Natural killer cell (primary cell): Measurements from ENCODE around the gene C1QTNF6. TPM values are rescaled to one million over a fixed set of nuclear protein-coding genes. Genes with fewer than 3 reads are reported as not detected.

Experiments
- ATAC-seq, 3 donors: fragments of 150-1000 bp in 2 of 3; fragments of 200-7000 bp in 1 of 3; cut with Tn5 transposase; 1 replicate in 1 of 3; 2 replicates in 2 of 3; pipeline ENCODE4 v1.10.0; 2021; ENCODE audit warnings: mild to moderate bottlenecking in 2 of 3, moderate library complexity in 2 of 3
- DNase-seq, 2 donors: peaks; one replicate each; pipeline versions ENCODE4 v3.0.0 to v3.0.0-alpha.2; 2013 to 2021; ENCODE audit warnings: mixed read lengths in 1 of 2
- H3K27ac ChIP-seq: one replicate; pipeline ENCODE4 v1.5.1; 2013; ENCODE audit warnings: mild to moderate bottlenecking, low read length
- H3K27me3 ChIP-seq: one replicate; pipeline ENCODE4 v1.6.1; 2013; ENCODE audit warnings: low read length; ENCODE audit not compliant: control insufficient read depth, insufficient read depth
- H3K36me3 ChIP-seq: one replicate; pipeline ENCODE4 v1.6.1; 2013; ENCODE audit warnings: low read length; ENCODE audit not compliant: control insufficient read depth, insufficient read depth
- H3K4me1 ChIP-seq: one replicate; pipeline ENCODE4 v1.6.1; 2013; ENCODE audit warnings: low read length; ENCODE audit not compliant: control insufficient read depth, insufficient read depth
- H3K4me3 ChIP-seq: one replicate; pipeline ENCODE4 v1.5.1; 2013; ENCODE audit warnings: low read length
- H3K9me3 ChIP-seq: one replicate; pipeline ENCODE4 v1.6.1; 2013; ENCODE audit warnings: low read length; ENCODE audit not compliant: control insufficient read depth, insufficient read depth
- H3K27ac Mint-ChIP-seq, 2 donors: one replicate each; pipeline ENCODE4 v1.8.0; 2022; ENCODE audit warnings: mild to moderate bottlenecking in 2 of 2, mixed read lengths in 2 of 2, moderate library complexity in 1 of 2
- H3K27me3 Mint-ChIP-seq, 2 donors: one replicate each; pipeline ENCODE4 v1.8.0; 2022; ENCODE audit warnings: low read depth in 2 of 2, mixed read lengths in 2 of 2
- H3K36me3 Mint-ChIP-seq: one replicate; pipeline ENCODE4 v1.8.0; 2022; ENCODE audit warnings: mixed read lengths
- H3K4me1 Mint-ChIP-seq, 2 donors: one replicate each; pipeline ENCODE4 v1.8.0; 2022; ENCODE audit warnings: mixed read lengths in 2 of 2
- H3K4me3 Mint-ChIP-seq: one replicate; pipeline ENCODE4 v1.8.0; 2022; ENCODE audit warnings: mild to moderate bottlenecking, moderate library complexity, mixed read lengths
- H3K9me3 Mint-ChIP-seq, 2 donors: one replicate each; pipeline ENCODE4 v1.8.0; 2022; ENCODE audit warnings: mixed read lengths in 2 of 2
- WGBS: methylation state at CpG from one replicate; pipeline ENCODE4 v1.1.7; 2013; ENCODE audit warnings: missing lambda C conversion rate; ENCODE audit not compliant: insufficient coverage; 5-methylcytosine and 5-hydroxymethylcytosine counted together
- intact Hi-C: fragments of 100-400 bp; cut with micrococcal nuclease; formaldehyde crosslinking; loops from one replicate; pipeline ENCODE4 v1.14.2; 2022
- total RNA-seq, 4 donors: library from RNA; stranded (reverse); fragments of 120-200 nt in 1 of 4; gene quantifications; one replicate each; pipeline versions ENCODE4 v1.2.3 to v1.2.4, GENCODE V29; 2013 to 2022
- TF ChIP-seq, protein P1 (sequence below): fragments of 200-600 bp; IDR thresholded peaks from one replicate; pipeline ENCODE4 v1.8.0; 2022; ENCODE audit warnings: antibody characterized with exemption

The C1QTNF6 gene
- total RNA-seq, 3 donors from 2014 or later (not counting 1 experiment from before 2014, with no cell fraction given), result 6.0 to 10.3 (median 6.7) TPM

DNA sequence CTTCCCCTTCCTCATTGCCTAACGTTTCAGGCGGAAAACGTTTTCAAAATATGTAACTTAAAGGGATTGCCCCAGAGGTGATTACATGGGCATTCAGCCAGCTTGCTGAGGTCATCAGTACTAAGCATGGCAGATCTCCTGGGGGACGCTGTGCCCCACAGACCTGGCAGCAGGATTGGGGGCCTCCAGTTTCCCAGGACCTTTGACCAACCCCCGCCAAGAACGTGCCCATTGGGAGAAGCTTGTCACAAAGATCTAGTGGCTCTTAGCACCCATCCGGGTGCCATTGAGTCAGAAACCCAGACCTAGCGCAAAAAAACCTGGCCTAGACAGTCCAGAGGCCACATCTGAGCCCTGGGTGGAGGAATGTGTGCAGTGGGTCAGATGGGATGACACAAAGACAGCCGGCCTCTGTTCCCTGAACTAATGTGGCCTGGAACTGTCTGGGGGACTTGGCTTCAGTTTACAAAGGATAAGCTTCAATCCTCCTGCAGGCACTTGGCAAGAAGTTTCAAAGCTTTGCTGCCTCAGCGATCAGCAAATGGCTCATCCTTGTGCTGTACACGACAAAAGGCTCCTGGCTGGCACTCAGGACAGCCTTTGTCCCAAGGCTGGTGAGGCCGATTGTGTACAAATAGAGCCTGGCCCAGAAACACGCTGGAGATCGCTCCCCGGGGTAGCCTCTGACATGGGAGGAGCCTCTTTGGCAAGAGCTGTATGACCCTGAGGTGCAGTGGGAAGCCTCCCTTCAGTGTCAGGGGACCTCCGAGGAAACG is 9.5 kb downstream of the C1QTNF6 start:
- TF ChIP-seq, protein P1, sequence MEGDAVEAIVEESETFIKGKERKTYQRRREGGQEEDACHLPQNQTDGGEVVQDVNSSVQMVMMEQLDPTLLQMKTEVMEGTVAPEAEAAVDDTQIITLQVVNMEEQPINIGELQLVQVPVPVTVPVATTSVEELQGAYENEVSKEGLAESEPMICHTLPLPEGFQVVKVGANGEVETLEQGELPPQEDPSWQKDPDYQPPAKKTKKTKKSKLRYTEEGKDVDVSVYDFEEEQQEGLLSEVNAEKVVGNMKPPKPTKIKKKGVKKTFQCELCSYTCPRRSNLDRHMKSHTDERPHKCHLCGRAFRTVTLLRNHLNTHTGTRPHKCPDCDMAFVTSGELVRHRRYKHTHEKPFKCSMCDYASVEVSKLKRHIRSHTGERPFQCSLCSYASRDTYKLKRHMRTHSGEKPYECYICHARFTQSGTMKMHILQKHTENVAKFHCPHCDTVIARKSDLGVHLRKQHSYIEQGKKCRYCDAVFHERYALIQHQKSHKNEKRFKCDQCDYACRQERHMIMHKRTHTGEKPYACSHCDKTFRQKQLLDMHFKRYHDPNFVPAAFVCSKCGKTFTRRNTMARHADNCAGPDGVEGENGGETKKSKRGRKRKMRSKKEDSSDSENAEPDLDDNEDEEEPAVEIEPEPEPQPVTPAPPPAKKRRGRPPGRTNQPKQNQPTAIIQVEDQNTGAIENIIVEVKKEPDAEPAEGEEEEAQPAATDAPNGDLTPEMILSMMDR, result no peak

DNA sequence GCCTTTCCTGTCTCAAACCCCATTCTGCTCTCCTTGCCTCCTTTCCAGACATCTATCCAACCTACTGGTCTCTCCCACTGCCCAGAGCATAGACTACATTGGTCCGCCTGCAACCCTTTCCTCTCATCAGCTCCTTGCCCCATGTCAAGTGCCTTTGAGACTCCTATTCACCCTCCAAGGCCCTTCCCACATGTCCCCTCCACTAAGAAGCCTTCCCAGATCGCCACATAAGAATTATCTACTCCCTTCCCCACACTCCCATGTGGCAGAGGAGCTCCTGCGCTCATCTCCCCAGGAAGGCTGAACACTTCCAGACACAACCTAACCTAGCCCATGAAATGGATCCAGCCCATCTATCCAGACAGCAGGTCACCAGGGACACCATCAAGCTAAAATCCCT is 10.3 kb downstream of the C1QTNF6 start:
- Histone ChIP-seq H3K9me3 (no peaks in the 10 kb centered on the region), H3K4me3 (no peak overlapping the region), H3K36me3 (no peaks in the 10 kb centered on the region), H3K4me1 (peaks cover 40% of the 10 kb centered on the region), H3K27me3 (no peaks in the 10 kb centered on the region), H3K27ac (no peak overlapping the region)
- 89% methylated on average over 3 of the region's 3 CpGs for WGBS
- ATAC-seq (no peak), DNase-seq (no peak)
- TF ChIP-seq, protein P1, result no peak
- Mint-ChIP-seq H3K4me1 (peaks cover 21 to 34% of the 10 kb centered on the region in 2 donors), H3K4me3 (no peak overlapping the region), H3K36me3 (no peaks in the 10 kb centered on the region), H3K27ac (peak overlapping the region in 1 of 2 donors; percentile 88), H3K27me3 (peaks cover 0 to 4% of the 10 kb centered on the region in 2 donors), H3K9me3 (no peaks in the 10 kb centered on the region)
- intact Hi-C loops, result no loop called here

More for the DNA sequence above, 9.5 kb downstream of the C1QTNF6 start:
- no peaks in the 10 kb centered on the region for H3K9me3 ChIP-seq
- H3K4me1 ChIP-seq, result peaks cover 48% of the 10 kb centered on the region
- DNase-seq, result no peak
- no peaks in the 10 kb centered on the region for H3K36me3 Mint-ChIP-seq
- H3K27ac ChIP-seq, result no peak overlapping the region
- H3K4me3 Mint-ChIP-seq, result no peak overlapping the region
- no peaks in the 10 kb centered on the region for H3K36me3 ChIP-seq
- H3K27me3 ChIP-seq, result no peaks in the 10 kb centered on the region
- WGBS, result 86% methylated on average over 17 of the region's 17 CpGs
- H3K4me3 ChIP-seq, result no peak overlapping the region
- peaks cover 0 to 4% of the 10 kb centered on the region in 2 donors for H3K27me3 Mint-ChIP-seq
- H3K4me1 Mint-ChIP-seq, result peaks cover 25 to 39% of the 10 kb centered on the region in 2 donors
- H3K9me3 Mint-ChIP-seq, result no peaks in the 10 kb centered on the region
- H3K27ac Mint-ChIP-seq, result no peak overlapping the region
- intact Hi-C loops, result no loop called here
- no peak for ATAC-seq

DNA sequence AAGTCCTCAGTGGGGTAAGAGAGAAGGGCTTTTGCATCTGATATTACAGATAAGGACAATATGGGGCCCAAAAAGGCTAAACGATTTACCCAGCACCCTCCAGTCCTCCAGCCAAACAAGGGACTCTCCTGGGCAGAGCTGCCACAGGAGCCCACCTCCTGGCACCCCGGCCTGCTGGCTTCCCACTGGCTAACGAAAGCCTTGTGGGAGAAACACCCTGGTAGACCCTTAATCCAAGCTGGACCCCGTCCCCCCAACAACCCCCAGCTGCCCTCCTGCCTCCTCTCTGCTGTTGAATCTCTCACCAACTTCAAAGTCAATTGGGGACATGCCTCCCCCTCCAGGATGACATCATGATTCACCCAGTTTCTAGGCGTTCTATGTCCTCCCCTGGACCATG is 10.8 kb downstream of the C1QTNF6 start:
- TF ChIP-seq, protein P1, result no peak
- Histone ChIP-seq H3K4me1 (peaks cover 37% of the 10 kb centered on the region), H3K36me3 (no peaks in the 10 kb centered on the region), H3K4me3 (no peak overlapping the region), H3K9me3 (no peaks in the 10 kb centered on the region), H3K27ac (no peak overlapping the region), H3K27me3 (no peaks in the 10 kb centered on the region)
- peaks cover 0 to 4% of the 10 kb centered on the region in 2 donors for H3K27me3 Mint-ChIP-seq
- intact Hi-C loops, result no loop called here
- ATAC-seq, result no peak
- H3K27ac Mint-ChIP-seq, result peak overlapping the region in 1 of 2 donors; percentile 88
- no peaks in the 10 kb centered on the region for H3K36me3 Mint-ChIP-seq
- no peak overlapping the region for H3K4me3 Mint-ChIP-seq
- H3K9me3 Mint-ChIP-seq, result no peaks in the 10 kb centered on the region
- 72% methylated on average over 5 of the region's 5 CpGs for WGBS
- H3K4me1 Mint-ChIP-seq, result peaks cover 21 to 34% of the 10 kb centered on the region in 2 donors
- no peak for DNase-seq
